Measurements from ENCODE around the gene HFE.

DNA sequence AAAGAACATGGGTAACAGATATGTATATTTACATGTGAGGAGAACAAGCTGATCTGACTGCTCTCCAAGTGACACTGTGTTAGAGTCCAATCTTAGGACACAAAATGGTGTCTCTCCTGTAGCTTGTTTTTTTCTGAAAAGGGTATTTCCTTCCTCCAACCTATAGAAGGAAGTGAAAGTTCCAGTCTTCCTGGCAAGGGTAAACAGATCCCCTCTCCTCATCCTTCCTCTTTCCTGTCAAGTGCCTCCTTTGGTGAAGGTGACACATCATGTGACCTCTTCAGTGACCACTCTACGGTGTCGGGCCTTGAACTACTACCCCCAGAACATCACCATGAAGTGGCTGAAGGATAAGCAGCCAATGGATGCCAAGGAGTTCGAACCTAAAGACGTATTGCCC lies 5.2 kb downstream of the HFE start:
- TF ChIP-seq, protein P1, sequence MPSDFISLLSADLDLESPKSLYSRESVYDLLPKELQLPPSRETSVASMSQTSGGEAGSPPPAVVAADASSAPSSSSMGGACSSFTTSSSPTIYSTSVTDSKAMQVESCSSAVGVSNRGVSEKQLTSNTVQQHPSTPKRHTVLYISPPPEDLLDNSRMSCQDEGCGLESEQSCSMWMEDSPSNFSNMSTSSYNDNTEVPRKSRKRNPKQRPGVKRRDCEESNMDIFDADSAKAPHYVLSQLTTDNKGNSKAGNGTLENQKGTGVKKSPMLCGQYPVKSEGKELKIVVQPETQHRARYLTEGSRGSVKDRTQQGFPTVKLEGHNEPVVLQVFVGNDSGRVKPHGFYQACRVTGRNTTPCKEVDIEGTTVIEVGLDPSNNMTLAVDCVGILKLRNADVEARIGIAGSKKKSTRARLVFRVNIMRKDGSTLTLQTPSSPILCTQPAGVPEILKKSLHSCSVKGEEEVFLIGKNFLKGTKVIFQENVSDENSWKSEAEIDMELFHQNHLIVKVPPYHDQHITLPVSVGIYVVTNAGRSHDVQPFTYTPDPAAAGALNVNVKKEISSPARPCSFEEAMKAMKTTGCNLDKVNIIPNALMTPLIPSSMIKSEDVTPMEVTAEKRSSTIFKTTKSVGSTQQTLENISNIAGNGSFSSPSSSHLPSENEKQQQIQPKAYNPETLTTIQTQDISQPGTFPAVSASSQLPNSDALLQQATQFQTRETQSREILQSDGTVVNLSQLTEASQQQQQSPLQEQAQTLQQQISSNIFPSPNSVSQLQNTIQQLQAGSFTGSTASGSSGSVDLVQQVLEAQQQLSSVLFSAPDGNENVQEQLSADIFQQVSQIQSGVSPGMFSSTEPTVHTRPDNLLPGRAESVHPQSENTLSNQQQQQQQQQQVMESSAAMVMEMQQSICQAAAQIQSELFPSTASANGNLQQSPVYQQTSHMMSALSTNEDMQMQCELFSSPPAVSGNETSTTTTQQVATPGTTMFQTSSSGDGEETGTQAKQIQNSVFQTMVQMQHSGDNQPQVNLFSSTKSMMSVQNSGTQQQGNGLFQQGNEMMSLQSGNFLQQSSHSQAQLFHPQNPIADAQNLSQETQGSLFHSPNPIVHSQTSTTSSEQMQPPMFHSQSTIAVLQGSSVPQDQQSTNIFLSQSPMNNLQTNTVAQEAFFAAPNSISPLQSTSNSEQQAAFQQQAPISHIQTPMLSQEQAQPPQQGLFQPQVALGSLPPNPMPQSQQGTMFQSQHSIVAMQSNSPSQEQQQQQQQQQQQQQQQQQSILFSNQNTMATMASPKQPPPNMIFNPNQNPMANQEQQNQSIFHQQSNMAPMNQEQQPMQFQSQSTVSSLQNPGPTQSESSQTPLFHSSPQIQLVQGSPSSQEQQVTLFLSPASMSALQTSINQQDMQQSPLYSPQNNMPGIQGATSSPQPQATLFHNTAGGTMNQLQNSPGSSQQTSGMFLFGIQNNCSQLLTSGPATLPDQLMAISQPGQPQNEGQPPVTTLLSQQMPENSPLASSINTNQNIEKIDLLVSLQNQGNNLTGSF (CRISPR knock-in tag; IDR thresholded peaks at IDR 0.05), result no peak
- no peak for TF ChIP-seq JUN (CRISPR knock-in tag; IDR thresholded peaks at IDR 0.05)
- no peak for TF ChIP-seq ZNF691 (CRISPR knock-in tag; IDR thresholded peaks at IDR 0.05; ENCODE audit: borderline replicate concordance, low read depth)
- no peak for TF ChIP-seq PCBP1 (IDR thresholded peaks at IDR 0.05; ENCODE audit: borderline replicate concordance, low read depth, low read length)
- no peak for TF ChIP-seq HOXA7 (CRISPR knock-in tag; IDR thresholded peaks at IDR 0.05)
- TF ChIP-seq, protein P2, sequence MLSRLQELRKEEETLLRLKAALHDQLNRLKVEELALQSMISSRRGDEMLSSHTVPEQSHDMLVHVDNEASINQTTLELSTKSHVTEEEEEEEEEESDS (CRISPR knock-in tag; IDR thresholded peaks at IDR 0.05; ENCODE audit: borderline replicate concordance), result no peak
- no peak for TF ChIP-seq HNRNPH1 (optimal IDR thresholded peaks at IDR 0.05; ENCODE audit: low read depth, low read length)
